GM23248 (cell line): ENCODE data around the gene TCTN2.

Experiments used
- EZH2 ChIP-seq: fragments of 200-600 bp; sonication (generic); IDR thresholded peaks from 2 replicates; pipeline ENCODE4 v1.6.1; 2018; ENCODE audit warnings: antibody characterized with exemption, mild to moderate bottlenecking; ENCODE audit not compliant: insufficient read depth, poor library complexity, severe bottlenecking
- EZH2phosphoT487 ChIP-seq: fragments of 200-600 bp; sonication (generic); IDR thresholded peaks from 2 replicates; pipeline ENCODE4 v1.6.1; 2018; ENCODE audit warnings: antibody characterized with exemption, moderate library complexity, mild to moderate bottlenecking, low read depth; ENCODE audit not compliant: insufficient read depth

DNA sequence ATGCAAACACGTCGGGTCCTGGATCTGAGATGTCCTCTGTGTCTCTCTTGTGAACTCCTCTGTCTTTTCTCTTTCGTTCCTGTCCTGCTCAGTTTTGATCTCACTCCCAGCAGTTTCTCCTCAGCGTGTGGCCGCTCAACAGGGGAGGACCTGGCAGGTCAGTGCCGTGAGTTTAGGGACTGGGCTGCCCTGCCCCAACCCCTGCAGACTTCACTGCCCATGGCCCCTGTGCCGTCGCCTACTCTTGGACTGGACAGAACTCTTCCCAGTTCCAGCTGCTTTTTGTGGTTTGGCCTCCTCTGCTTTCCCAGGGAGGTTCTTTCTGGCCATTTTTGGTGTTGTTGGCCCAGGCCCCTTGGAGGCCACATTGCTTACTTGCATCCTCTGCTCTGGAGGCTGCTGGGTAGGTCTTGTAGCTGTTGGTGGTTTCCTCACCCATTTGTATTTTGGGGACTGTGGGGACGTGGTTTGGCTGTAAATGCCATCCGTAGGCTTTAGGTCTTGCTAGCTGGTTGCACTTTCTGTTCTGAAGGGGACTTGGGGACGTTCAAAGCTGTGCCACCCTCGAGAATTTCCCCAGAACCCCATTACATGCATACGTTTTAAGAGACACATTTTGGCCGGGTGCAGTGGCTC is 71.1 kb downstream of the TCTN2 start:
- TF ChIP-seq EZH2 (no peak), EZH2phosphoT487 (no peak)
